OCI-LY3 (cell line): ENCODE results near the gene CLTCL1.

ENCODE experiments used
- H2AFZ ChIP-seq: fragments of 200-600, 300-600 bp; shearing (Covaris generic); 2 replicates; pipeline ENCODE4 v1.6.0; 2014; ENCODE audit warnings: antibody characterized with exemption, low read depth, low read length
- H3K27ac ChIP-seq: fragments of 200-600, 300-600 bp; sonication (generic); 2 replicates; pipeline ENCODE4 v1.5.1; 2014; ENCODE audit warnings: mild to moderate bottlenecking, low read length, moderate library complexity, mixed read lengths
- H3K27me3 ChIP-seq: fragments of 200-600, 300-600 bp; sonication (generic); 2 replicates; pipeline ENCODE4 v1.6.1; 2014; ENCODE audit warnings: low read depth, low read length, mixed read lengths
- H3K36me3 ChIP-seq: fragments of 200-600, 300-600 bp; sonication (generic); replicated peaks from 2 replicates; pipeline ENCODE3; 2014; ENCODE audit warnings: low read depth, low read length, mixed read lengths
- H3K4me1 ChIP-seq: fragments of 300-600, 200-600 bp; sonication (generic); 2 replicates; pipeline ENCODE4 v1.6.1; 2014; ENCODE audit warnings: low read length, mixed read lengths
- H3K4me2 ChIP-seq: fragments of 200-600, 300-600 bp; sonication (generic); 2 replicates; pipeline ENCODE4 v1.6.1; 2014; ENCODE audit warnings: low read length, mixed read lengths
- H3K4me3 ChIP-seq: fragments of 300-600, 200-600 bp; sonication (generic); 2 replicates; pipeline ENCODE4 v1.5.1; 2014; ENCODE audit warnings: antibody characterized with exemption, mild to moderate bottlenecking, low read length, moderate library complexity
- H3K79me2 ChIP-seq: fragments of 300-600, 200-600 bp; shearing (Covaris generic); 2 replicates; pipeline ENCODE4 v1.6.1; 2014; ENCODE audit warnings: mild to moderate bottlenecking, low read length, mixed read lengths
- H3K9ac ChIP-seq: fragments of 300-600, 200-600 bp; shearing (Covaris generic); 2 replicates; pipeline ENCODE4 v1.6.0; 2014; ENCODE audit warnings: mild to moderate bottlenecking, low read length, moderate library complexity
- H3K9me3 ChIP-seq: fragments of 200-600, 300-600 bp; shearing (Covaris generic); 2 replicates; pipeline ENCODE4 v1.6.1; 2014; ENCODE audit warnings: low read length, mixed read lengths; ENCODE audit not compliant: insufficient read depth
- H4K20me1 ChIP-seq: fragments of 200-600, 300-600 bp; sonication (generic); 2 replicates; pipeline ENCODE4 v1.6.1; 2016; ENCODE audit warnings: low read length, mixed read lengths; ENCODE audit not compliant: insufficient read depth
- CTCF ChIP-seq: fragments of 200-600, 300-600 bp; sonication (generic); IDR thresholded peaks from 2 replicates; pipeline ENCODE4 v1.5.1; 2014; ENCODE audit warnings: antibody characterized with exemption, low read length, low read depth
- EZH2phosphoT487 ChIP-seq: fragments of 200-600 bp; shearing (Covaris generic); IDR thresholded peaks from 2 replicates; pipeline ENCODE4 v1.6.1; 2018; ENCODE audit warnings: antibody characterized with exemption, mixed run types, low read depth

Gene CLTCL1

GRCh38 chr22:19178657-19179496 lies 112.6 kb downstream of the CLTCL1 start, which contains the start of gene SLC25A1:
Gene SLC25A1, minus strand, starts transcription at chr22:19178736. Its CDS starts 63 bp downstream, at chr22:19178673.
- Histone ChIP-seq H3K9ac (peak within 1 kb of the TSS; percentile 83), H2AFZ (peak within 1 kb of the TSS; percentile 94), H3K27ac (peak within 1 kb of the TSS; percentile 47), H3K4me1 (peaks cover 26% of the 10 kb centered on the region), H4K20me1 (0 out of 2 replicates have a peak, but pooled peaks cover 13% of the 10 kb centered on the region), H3K79me2 (peaks cover 34% of the 10 kb centered on the region), H3K27me3 (peaks cover 5% of the 10 kb centered on the region; the same call in 1 of the 2 replicates), H3K4me3 (peak within 1 kb of the TSS; percentile 90), H3K4me2 (peak within 1 kb of the TSS; percentile 93), H3K9me3 (no peaks in the 10 kb centered on the region), H3K36me3 (peaks cover 5% of the 10 kb centered on the region)
- TF ChIP-seq EZH2phosphoT487, result no peak
- no peak for TF ChIP-seq CTCF

- Histone ChIP-seq H3K9ac (peak overlapping the region; percentile 83), H3K27me3 (no peaks in the 10 kb centered on the region; the same call in 1 of the 2 replicates), H2AFZ (peak overlapping the region; percentile 1; the same call in 1 of the 2 replicates), H3K4me3 (peak overlapping the region; percentile 90), H3K4me1 (peaks cover 33% of the 10 kb centered on the region), H3K79me2 (peaks cover 41% of the 10 kb centered on the region), H4K20me1 (0 out of 2 replicates have a peak, but pooled peaks cover 15% of the 10 kb centered on the region), H3K27ac (peak overlapping the region; percentile 47), H3K4me2 (peak overlapping the region; percentile 84), H3K36me3 (peaks cover 7% of the 10 kb centered on the region), H3K9me3 (no peaks in the 10 kb centered on the region)
- no peak for TF ChIP-seq CTCF
- TF ChIP-seq EZH2phosphoT487, result no peak
Observed at GRCh38 chr22:19178065-19178656, 113.4 kb downstream of the CLTCL1 start.

GRCh38 chr22:19177164-19178064 lies 114.1 kb downstream of the CLTCL1 start:
- no peaks in the 10 kb centered on the region for H3K9me3 ChIP-seq
- peaks cover 49% of the 10 kb centered on the region for H3K79me2 ChIP-seq
- no peak overlapping the region for H2AFZ ChIP-seq

More at GRCh38 chr22:19177164-19178064, 114.1 kb downstream of the CLTCL1 start:
- H3K4me2 ChIP-seq, result peak overlapping the region; percentile 84
- H3K27me3 ChIP-seq, result no peaks in the 10 kb centered on the region
- peak overlapping the region; percentile 47 for H3K27ac ChIP-seq
- H4K20me1 ChIP-seq, result peaks cover 15% of the 10 kb centered on the region; the same call in 1 of the 2 replicates
- peak overlapping the region; percentile 83 for H3K9ac ChIP-seq
- TF ChIP-seq CTCF (no peak), EZH2phosphoT487 (no peak)
- peak overlapping the region; percentile 90 for H3K4me3 ChIP-seq
- H3K4me1 ChIP-seq, result peaks cover 40% of the 10 kb centered on the region
- H3K36me3 ChIP-seq, result peaks cover 7% of the 10 kb centered on the region
